ENCODE data around the gene SCUBE1.
A peak's percentile ranks its signal among the peaks of the same experiment; 100 is the strongest.

SCUBE1 gene

GRCh38 chr22:43185860-43186261, 157.3 kb downstream of the SCUBE1 start:
- Histone ChIP-seq H3K4me3 (peak overlapping the region; percentile 71 to 96 (median 86)), H3K27ac (peak overlapping the region in 10 of 11 experiments; percentile 80 to 97 (median 90); a peak in 19 of 22 replicates)

GRCh38 chr22:43183496-43184277, 159.5 kb downstream of the SCUBE1 start:
- peak overlapping the region in 4 of 11 experiments; percentile 15 to 41 (median 24); a peak in 7 of 22 replicates for H3K27ac ChIP-seq

More at GRCh38 chr22:43185860-43186261, 157.3 kb downstream of the SCUBE1 start:
- Histone ChIP-seq H4K20me1 (peaks cover 0 to 53% (median 48%) of the 10 kb centered on the region in 11 experiments; a peak in 18 of 22 replicates), H3K36me3 (peaks cover 17 to 43% (median 29%) of the 10 kb centered on the region in 11 experiments), H3K9me3 (replicated peaks in 1 of 11) (peaks cover 1 to 6% (median 5%) of the 10 kb centered on the region in 11 experiments; a peak in 17 of 22 replicates), H3K4me1 (peaks cover 28 to 38% (median 35%) of the 10 kb centered on the region in 10 experiments), H3K4me2 (peak overlapping the region; percentile 84 to 99 (median 94)), H3K9ac (peak overlapping the region; percentile 83 to 98 (median 92)), H3K27me3 (no peaks in the 10 kb centered on the region)
- no peak for TF ChIP-seq Cebpa-rat (IDR thresholded peaks at IDR 0.05)

GRCh38 chr22:43182726-43183125, 160.4 kb downstream of the SCUBE1 start:
- H3K9me3 ChIP-seq (replicated peaks in 1 of 11) = no peaks in the 10 kb centered on the region
- TF ChIP-seq Cebpa-rat (IDR thresholded peaks at IDR 0.05) = no peak
- no peaks in the 10 kb centered on the region for H3K27me3 ChIP-seq
- no peak overlapping the region for H3K4me3 ChIP-seq
- H3K36me3 ChIP-seq = peaks cover 36 to 72% (median 55%) of the 10 kb centered on the region in 11 experiments
- H3K4me2 ChIP-seq = no peak overlapping the region
- H3K9ac ChIP-seq = 0 out of 22 replicates have a peak overlapping the region, but pooled peaks of 1 of the 11 experiments have one; percentile 1
- H3K4me1 ChIP-seq = peaks cover 28 to 35% (median 32%) of the 10 kb centered on the region in 10 experiments
- peak overlapping the region in 1 of 11 experiments; percentile 15; a peak in 1 of 22 replicates for H3K27ac ChIP-seq
- peaks cover 0 to 74% (median 58%) of the 10 kb centered on the region in 11 experiments; a peak in 18 of 22 replicates for H4K20me1 ChIP-seq

More at GRCh38 chr22:43183496-43184277, 159.5 kb downstream of the SCUBE1 start:
- no peaks in the 10 kb centered on the region for H3K27me3 ChIP-seq
- peak overlapping the region in 6 of 11 experiments; percentile 9 to 48 (median 22); a peak in 6 of 22 replicates for H3K9ac ChIP-seq
- H3K4me2 ChIP-seq = peak overlapping the region; percentile 10 to 98 (median 36); a peak in 17 of 22 replicates
- peaks cover 33 to 64% (median 51%) of the 10 kb centered on the region in 11 experiments for H3K36me3 ChIP-seq
- H3K9me3 ChIP-seq (replicated peaks in 1 of 11) = no peaks in the 10 kb centered on the region
- peaks cover 0 to 72% (median 58%) of the 10 kb centered on the region in 11 experiments; a peak in 18 of 22 replicates for H4K20me1 ChIP-seq
- no peak for TF ChIP-seq Cebpa-rat (IDR thresholded peaks at IDR 0.05)
- H3K4me1 ChIP-seq = peaks cover 28 to 38% (median 35%) of the 10 kb centered on the region in 10 experiments
- H3K4me3 ChIP-seq = no peak overlapping the region

- H3K4me1 ChIP-seq = peaks cover 26 to 34% (median 30%) of the 10 kb centered on the region in 10 experiments
- no peak overlapping the region for H3K4me2 ChIP-seq
- H4K20me1 ChIP-seq = peaks cover 0 to 80% (median 61%) of the 10 kb centered on the region in 11 experiments; a peak in 18 of 22 replicates
- no peaks in the 10 kb centered on the region for H3K27me3 ChIP-seq
- H3K4me3 ChIP-seq = no peak overlapping the region
- no peaks in the 10 kb centered on the region for H3K9me3 ChIP-seq (replicated peaks in 1 of 11)
- peaks cover 40 to 78% (median 61%) of the 10 kb centered on the region in 11 experiments for H3K36me3 ChIP-seq
- TF ChIP-seq Cebpa-rat (IDR thresholded peaks at IDR 0.05) = no peak
- peak overlapping the region in 1 of 11 experiments; percentile 9; a peak in 1 of 22 replicates for H3K9ac ChIP-seq
- no peak overlapping the region for H3K27ac ChIP-seq
These were observed 161.1 kb downstream of the SCUBE1 start for GRCh38 chr22:43182118-43182517.

- H4K20me1 ChIP-seq = peaks cover 0 to 85% (median 61%) of the 10 kb centered on the region in 11 experiments; a peak in 18 of 22 replicates
- H3K27ac ChIP-seq = no peak overlapping the region
- no peaks in the 10 kb centered on the region for H3K9me3 ChIP-seq (replicated peaks in 1 of 11)
- no peak overlapping the region for H3K4me3 ChIP-seq
- no peaks in the 10 kb centered on the region for H3K27me3 ChIP-seq
- H3K9ac ChIP-seq = peak overlapping the region in 2 of 11 experiments; percentile 9 to 29; a peak in 1 of 22 replicates
- H3K4me2 ChIP-seq = no peak overlapping the region
- H3K4me1 ChIP-seq = peaks cover 26 to 34% (median 30%) of the 10 kb centered on the region in 10 experiments
- TF ChIP-seq Cebpa-rat (IDR thresholded peaks at IDR 0.05) = no peak
- peaks cover 40 to 84% (median 67%) of the 10 kb centered on the region in 11 experiments for H3K36me3 ChIP-seq
These were observed 161.7 kb downstream of the SCUBE1 start for GRCh38 chr22:43181321-43182076.

- no peaks in the 10 kb centered on the region for H3K9me3 ChIP-seq (replicated peaks in 1 of 11)
- no peak for TF ChIP-seq Cebpa-rat (IDR thresholded peaks at IDR 0.05)
- peaks cover 0 to 80% (median 57%) of the 10 kb centered on the region in 11 experiments; a peak in 18 of 22 replicates for H4K20me1 ChIP-seq
- H3K9ac ChIP-seq = no peak overlapping the region
- H3K4me3 ChIP-seq = no peak overlapping the region
- H3K27me3 ChIP-seq = no peaks in the 10 kb centered on the region
- H3K4me2 ChIP-seq = no peak overlapping the region
- H3K4me1 ChIP-seq = peaks cover 21 to 34% (median 30%) of the 10 kb centered on the region in 10 experiments
- H3K36me3 ChIP-seq = peaks cover 47 to 92% (median 76%) of the 10 kb centered on the region in 11 experiments
- no peak overlapping the region for H3K27ac ChIP-seq
These were observed 162.5 kb downstream of the SCUBE1 start for GRCh38 chr22:43180670-43181069.

GRCh38 chr22:43179911-43180195, 163.3 kb downstream of the SCUBE1 start:
- TF ChIP-seq Cebpa-rat (IDR thresholded peaks at IDR 0.05) = no peak
- no peak overlapping the region for H3K9ac ChIP-seq
- H4K20me1 ChIP-seq = peaks cover 0 to 77% (median 52%) of the 10 kb centered on the region in 11 experiments; a peak in 17 of 22 replicates
- peaks cover 55 to 98% (median 84%) of the 10 kb centered on the region in 11 experiments for H3K36me3 ChIP-seq
- no peaks in the 10 kb centered on the region for H3K9me3 ChIP-seq (replicated peaks in 1 of 11)
- H3K27me3 ChIP-seq = no peaks in the 10 kb centered on the region
- H3K4me1 ChIP-seq = peaks cover 16 to 27% (median 25%) of the 10 kb centered on the region in 10 experiments
- H3K4me2 ChIP-seq = no peak overlapping the region
- no peak overlapping the region for H3K27ac ChIP-seq
- no peak overlapping the region for H3K4me3 ChIP-seq

- Histone ChIP-seq H3K4me1 (peaks cover 10 to 22% (median 19%) of the 10 kb centered on the region in 10 experiments), H3K36me3 (peaks cover 59 to 98% (median 89%) of the 10 kb centered on the region in 11 experiments), H3K27ac (no peak overlapping the region)
These were observed 163.8 kb downstream of the SCUBE1 start for GRCh38 chr22:43179146-43179910.

More at GRCh38 chr22:43179146-43179910, 163.8 kb downstream of the SCUBE1 start:
- H3K27me3 ChIP-seq = no peaks in the 10 kb centered on the region
- no peak overlapping the region for H3K9ac ChIP-seq
- H4K20me1 ChIP-seq = peaks cover 0 to 77% (median 49%) of the 10 kb centered on the region in 11 experiments; a peak in 17 of 22 replicates
- no peak overlapping the region for H3K4me2 ChIP-seq
- H3K9me3 ChIP-seq (replicated peaks in 1 of 11) = no peaks in the 10 kb centered on the region
- no peak for TF ChIP-seq Cebpa-rat (IDR thresholded peaks at IDR 0.05)
- no peak overlapping the region for H3K4me3 ChIP-seq

Measured in BLaER1 treated with 17β-estradiol and CSF1 and Interleukin-3, amounts not matched to agents 10 nM and 100 nM (cell line).